Ishikawa (cell line): Measurements from ENCODE around the gene CKAP5.

Experiments
- EP300 ChIP-seq: IDR thresholded peaks from 2 replicates; pipeline ENCODE4 v1.6.1; 2012; ENCODE audit warnings: borderline replicate concordance
- MAX ChIP-seq: IDR thresholded peaks from 2 replicates; pipeline ENCODE4 v1.6.1; 2012
- RAD21 ChIP-seq: IDR thresholded peaks from 2 replicates; pipeline ENCODE4 v1.6.1; 2012; ENCODE audit warnings: low read depth
- REST ChIP-seq: IDR thresholded peaks from 2 replicates; pipeline ENCODE4 v1.6.1; 2012; ENCODE audit warnings: low read depth, mild to moderate bottlenecking

- TF ChIP-seq RAD21 (no peak), EP300 (no peak), REST (no peak), MAX (no peak)
These were observed 148.4 kb downstream of the CKAP5 start for GRCh38 chr11:46697723-46698122.
